Measurements from ENCODE around the gene SYT7.
"Not testable (repeated sequence)": the region's sequence is repeated elsewhere in the genome, so short reads cannot be mapped to it uniquely, and the experiment has no call there.

The SYT7 gene

DNA sequence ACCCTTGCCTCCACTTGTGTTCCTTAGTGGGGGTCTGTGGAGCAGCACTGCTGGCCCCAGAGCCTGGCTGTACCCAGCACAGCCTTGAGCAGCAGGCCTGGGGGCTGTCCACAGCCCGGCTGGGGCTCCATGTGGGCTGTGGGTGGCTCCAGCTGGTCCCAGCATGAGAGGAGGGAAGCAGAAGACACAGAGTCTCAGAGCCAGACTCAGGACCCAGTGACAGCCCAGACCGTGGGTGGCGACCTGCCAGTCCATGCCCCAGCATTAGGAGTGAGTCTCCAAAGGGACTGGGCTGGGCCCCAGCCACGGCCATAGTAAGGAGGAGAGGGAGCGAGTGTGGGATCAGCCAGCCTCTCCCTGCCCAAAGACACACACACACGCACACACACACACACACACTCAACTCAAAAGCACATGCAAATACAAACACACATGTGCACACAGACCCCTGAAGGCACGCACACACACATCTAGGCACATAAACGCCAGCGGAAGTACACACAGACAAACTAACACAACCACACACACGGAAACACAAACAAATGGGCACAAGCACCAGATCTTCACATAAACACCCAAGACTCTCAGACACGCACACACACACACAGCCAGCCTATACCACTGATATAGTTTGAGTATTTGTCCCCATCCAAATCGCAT, 89.0 kb downstream of the SYT7 start:
- no peak overlapping the region for H3K4me3 ChIP-seq (ENCODE audit: low read length)
- DNase-seq (ENCODE audit: low read depth, low spot score), result no peak

DNA sequence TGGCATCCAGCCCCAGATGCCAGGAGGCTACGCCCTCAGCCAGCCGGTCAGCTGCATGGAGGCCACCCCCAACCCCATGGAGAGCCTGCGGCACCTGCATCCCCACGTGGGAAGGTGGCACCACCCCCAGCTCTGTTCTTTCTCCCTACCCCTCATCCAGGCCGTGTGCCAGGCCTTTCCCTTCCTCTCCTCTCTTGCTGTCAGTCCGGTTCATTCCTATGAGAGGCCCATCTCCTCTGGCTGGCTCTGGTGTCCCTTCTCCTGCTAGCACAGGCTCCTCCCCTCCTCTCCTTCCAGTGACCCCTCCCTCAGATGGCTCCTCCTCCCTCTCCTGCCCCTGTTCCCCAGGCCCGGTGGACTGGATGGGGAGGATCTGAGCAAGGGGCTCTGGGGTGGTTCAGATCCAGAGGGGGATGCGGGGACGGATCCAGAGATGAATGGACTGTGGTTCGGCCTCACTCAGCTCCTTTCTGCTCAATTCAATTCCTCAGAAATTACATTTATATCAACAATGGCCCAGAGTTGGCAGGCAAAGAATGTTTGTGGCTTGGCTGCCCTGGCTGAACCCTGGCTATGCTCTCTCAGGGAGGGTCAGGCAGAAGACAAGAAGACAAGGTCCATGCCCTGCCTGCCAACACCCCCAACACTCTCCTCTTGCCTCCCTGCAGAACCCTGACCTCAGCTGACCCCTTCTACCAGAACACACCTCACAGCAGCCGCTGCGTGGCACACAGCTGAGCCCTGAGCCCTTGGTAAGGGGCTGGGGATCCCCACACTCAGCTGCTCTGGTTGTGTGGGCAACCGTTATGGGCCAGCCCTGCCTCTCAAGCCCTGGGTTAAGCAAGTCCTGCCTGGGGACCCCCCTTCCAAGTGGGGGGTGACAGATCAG, 90.8 kb downstream of the SYT7 start:
- DNase-seq (ENCODE audit: low read depth, low spot score), result no peak
- H3K4me3 ChIP-seq (ENCODE audit: low read length), result no peak overlapping the region

DNA sequence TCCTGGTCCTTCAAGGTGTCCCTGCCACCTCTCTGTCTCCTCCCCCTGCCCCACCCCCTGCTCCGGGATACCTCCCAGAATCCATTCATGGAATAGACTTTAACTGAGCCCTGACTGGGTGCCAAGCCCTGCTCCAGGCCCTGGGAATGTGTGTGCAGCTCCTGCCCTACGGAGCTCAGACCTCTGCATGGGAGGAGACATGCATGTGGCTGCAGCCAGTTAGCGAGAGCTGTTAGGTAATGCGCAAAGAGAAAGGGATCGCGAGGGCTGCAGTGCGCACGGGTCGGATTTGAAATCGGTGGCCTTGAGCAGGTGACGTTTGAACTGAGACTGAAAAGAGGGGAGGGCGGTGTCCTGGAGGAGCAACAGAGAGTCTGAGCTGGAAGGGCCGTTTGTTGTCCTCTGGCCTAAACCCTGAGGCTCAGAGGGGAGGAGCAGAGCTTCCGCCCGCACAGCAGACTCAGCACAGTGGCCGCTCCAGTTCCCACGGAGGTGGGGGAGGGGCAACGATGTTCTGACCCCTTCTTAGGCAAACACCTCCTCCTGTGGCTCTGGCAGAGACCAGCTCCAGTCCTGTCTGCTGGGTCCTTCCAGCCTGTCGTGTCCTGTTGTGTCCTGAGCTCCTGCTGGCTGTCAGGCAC, 92.1 kb downstream of the SYT7 start:
- no peak for DNase-seq (ENCODE audit: low read depth, low spot score)
- H3K4me3 ChIP-seq (ENCODE audit: low read length), result no peak overlapping the region

DNA sequence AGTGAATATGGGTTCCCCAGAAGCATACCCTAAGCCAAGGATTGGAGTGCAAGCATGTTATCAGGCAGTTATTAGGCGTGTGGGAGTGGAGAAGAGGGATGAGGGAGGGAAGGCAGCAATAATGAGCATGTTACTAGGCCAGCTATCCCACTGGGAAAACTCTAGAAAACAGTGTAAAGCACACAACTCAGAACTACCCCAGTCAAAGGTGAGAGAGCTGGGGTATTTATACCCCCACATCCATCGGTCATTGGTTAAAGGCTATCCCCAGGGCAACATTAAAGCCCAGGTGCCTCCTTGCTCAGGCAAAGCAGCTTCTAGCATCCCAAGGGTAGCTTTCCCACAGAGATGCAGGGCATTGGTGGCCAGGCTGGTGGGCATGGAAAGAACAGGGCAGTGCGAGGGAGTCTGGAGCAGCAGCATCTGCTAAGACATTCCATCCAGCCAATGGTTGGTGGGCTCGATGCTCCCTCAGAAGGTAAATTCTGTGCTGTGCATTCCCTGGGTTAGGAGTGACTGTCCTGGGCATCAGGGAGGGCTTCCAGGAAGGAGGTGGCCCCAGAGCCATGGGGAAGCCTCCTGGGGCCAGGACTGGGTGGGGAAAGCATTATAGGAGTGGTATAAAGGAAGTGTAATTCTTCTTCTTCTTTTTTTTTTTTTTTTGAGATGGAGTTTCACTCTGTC, 93.4 kb downstream of the SYT7 start:
- DNase-seq (ENCODE audit: low read depth, low spot score), result no peak
- H3K4me3 ChIP-seq (ENCODE audit: low read length), result no peak overlapping the region

DNA sequence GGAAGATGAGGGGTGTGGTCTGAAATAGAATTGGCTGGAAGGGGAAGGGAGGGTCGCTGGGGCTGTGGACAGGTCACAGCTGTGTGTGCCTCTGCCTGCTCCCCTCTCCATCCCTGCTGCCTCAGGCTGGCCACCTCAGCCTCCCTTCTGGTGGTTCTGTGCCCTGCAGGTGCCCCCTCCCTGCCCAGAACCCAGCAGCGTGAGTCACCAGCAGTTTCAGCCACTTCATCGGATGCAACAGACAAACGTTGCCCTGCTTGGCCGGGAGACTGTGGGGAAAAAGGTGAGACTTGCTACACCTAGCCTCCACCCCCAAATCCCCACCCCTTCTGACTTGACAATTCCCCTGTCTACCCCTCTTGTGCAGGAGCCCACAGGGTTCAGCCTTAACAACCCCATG, 94.1 kb downstream of the SYT7 start:
- no peak for DNase-seq (ENCODE audit: low read depth, low spot score)
- H3K4me3 ChIP-seq (ENCODE audit: low read length), result no peak overlapping the region

DNA sequence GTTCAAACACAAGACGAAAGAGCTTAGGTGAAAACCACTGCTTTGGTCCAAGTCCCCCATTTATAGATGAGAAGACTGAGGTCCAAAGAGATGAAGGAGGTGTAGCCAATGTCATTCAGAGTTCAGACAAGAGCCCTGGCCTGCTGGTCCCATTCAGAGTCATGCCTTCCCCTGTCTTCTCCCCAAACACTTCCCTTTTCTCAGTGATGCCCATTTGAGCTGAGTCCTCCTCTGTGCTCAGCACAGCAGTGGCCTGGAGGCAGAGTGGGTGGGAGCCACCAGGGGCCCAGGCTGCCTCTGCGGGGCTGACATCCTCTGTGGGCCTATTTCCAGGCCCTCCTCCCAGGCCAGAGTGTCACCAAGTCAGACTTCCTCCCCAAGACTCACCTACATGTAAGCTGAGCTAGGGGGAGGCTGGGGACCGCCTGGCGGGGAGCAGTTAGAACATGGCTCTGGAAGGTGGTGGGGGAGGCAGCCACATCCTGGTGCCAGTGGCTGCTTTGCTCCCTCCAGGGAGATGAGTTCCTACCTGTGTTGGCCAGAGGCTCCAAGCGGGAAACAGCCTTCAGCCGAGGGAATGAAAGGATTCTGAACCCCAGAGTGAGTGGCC, 94.8 kb downstream of the SYT7 start:
- no peak overlapping the region for H3K4me3 ChIP-seq (ENCODE audit: low read length)
- peak; percentile 51 for DNase-seq (ENCODE audit: low read depth, low spot score)

DNA sequence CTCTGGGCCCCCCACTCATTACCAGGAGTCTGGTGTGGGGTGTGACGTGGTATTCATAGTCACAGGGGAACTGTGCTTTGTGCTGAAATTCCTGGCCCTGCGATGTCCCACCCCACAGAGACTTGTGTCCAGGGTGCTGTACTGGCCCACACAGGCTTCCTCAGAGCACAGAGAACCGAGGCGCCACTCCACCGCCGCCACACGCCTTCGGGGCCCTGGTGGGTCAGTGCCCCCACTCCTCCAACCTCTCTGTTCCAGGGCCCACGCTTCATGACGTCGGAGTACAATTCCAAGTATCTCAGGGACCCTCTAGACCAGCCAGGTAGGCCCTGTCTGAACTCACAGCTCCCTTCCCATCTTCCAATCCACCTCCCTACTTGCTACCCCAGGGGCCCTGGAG, 95.8 kb downstream of the SYT7 start:
- DNase-seq (ENCODE audit: low read depth, low spot score), result no peak
- H3K4me3 ChIP-seq (ENCODE audit: low read length), result no peak overlapping the region

DNA sequence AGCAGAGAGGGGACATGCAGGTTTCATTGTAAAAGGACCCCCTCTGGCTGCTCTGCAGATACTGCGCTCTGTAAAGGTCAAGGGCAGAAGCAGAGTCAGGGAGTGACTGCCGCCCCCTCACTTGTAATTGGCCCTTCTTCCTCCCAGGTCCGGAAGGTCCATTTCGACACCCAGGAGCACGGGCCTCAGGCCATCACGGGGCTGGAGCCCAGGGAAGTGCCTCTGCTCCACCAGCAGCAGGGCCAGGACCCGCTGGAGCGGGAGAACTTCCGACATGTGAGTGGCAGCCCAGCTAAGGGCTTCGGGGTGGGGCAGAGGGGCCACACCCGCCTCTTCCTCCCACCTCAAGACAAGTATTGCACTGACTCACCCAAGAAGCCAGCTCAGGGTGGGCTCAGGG, 96.3 kb downstream of the SYT7 start:
- H3K4me3 ChIP-seq (ENCODE audit: low read length), result no peak overlapping the region
- no peak for DNase-seq (ENCODE audit: low read depth, low spot score)

DNA sequence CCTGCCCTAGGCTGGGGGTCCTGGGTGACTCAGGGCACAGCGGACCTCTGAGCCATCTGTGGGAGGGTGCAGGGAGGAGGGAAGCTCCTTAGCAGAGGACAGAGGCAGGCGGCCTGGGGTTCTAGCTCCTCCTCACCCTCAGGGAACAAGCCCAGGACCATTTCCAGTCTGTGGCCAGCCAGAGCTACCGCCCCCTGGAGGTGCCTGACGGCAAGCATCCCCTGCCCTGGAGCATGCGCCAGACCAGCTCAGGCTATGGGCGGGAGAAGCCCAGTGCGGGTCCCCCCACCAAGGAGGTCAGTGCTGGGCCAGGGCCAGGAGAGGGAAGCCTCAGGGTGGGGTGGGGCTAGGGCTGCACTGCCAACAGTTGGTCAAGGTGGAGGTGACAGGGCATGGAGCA, 98.4 kb downstream of the SYT7 start:
- no peak overlapping the region for H3K4me3 ChIP-seq (ENCODE audit: low read length)
- DNase-seq (ENCODE audit: low read depth, low spot score), result no peak

DNA sequence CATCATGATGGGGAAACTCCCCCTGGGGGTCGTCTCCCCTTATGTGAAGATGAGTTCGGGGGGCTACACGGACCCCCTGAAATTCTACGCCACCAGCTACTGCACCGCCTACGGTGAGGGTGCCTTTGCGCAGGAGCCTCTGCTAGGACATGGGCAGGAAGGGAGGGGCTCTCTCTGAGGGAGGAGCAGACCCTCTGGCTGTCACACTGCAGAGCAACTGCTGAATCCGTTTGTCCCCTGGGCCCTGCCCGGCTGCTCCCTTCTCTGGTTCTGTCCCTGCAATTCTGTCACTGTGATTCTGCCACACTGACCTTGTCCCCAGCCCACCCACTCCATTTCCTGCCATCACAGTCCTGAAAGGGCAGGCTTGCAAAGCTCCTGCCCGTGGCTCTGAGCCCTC, 99.1 kb downstream of the SYT7 start:
- no peak for DNase-seq (ENCODE audit: low read depth, low spot score)

DNA sequence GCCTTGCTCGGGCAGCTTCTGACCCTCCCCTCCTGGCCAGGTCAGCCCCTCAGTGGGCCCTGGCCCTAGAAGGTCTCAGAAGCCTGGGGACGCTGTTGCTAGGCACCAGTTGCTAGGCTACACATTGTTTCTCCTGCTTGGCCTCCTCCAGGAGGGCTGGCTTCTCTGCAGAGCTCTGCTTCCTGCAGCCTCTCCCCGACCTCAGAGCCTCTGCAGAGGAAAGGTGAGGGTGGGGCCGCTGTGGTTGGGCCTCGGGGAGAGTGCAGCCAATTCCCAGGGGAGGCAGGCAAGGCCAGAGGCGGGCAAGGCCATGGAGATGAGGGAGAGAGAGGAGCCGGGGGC, 99.9 kb downstream of the SYT7 start:
- no peak overlapping the region for H3K4me3 ChIP-seq (ENCODE audit: low read length)
- DNase-seq (ENCODE audit: low read depth, low spot score), result no peak

More for the DNA sequence above, 99.1 kb downstream of the SYT7 start:
- H3K4me3 ChIP-seq (ENCODE audit: low read length), result no peak overlapping the region

DNA sequence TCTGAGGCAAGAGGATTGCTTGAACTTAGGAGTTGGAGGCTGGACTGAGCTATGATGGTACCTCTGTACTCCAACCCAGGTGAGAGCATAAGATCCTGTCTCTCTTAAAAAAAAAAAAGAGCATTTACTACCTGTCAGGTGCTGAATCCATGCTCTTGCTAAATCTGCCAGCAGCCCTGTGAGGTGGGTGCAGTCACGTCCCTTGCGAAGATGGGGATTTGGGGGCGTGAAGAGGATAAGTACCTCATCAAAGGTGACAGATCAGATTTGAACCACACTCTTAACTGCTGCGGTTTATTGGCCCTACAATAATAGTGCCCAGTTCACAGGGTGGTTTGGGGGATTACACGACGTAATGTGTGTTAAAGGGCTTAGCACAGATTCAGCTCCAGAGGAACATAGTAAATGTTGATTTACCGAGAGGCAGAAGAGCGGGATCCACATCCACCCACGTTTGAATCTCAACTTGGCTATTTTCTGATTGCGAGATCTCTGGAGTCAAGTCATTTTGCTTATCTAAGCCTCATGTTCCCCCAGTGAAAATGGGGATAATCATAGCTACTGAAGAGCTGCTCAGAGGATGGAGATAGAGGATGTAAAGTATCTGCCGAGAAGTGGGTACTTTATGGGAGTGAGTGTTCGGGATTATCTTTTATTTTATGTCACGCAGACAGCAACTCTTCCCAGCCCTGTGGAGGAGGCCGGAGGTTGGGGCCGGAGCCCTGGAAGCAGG, 100.4 kb downstream of the SYT7 start:
- no peak for DNase-seq (ENCODE audit: low read depth, low spot score)
- no peak overlapping the region for H3K4me3 ChIP-seq (ENCODE audit: low read length)

DNA sequence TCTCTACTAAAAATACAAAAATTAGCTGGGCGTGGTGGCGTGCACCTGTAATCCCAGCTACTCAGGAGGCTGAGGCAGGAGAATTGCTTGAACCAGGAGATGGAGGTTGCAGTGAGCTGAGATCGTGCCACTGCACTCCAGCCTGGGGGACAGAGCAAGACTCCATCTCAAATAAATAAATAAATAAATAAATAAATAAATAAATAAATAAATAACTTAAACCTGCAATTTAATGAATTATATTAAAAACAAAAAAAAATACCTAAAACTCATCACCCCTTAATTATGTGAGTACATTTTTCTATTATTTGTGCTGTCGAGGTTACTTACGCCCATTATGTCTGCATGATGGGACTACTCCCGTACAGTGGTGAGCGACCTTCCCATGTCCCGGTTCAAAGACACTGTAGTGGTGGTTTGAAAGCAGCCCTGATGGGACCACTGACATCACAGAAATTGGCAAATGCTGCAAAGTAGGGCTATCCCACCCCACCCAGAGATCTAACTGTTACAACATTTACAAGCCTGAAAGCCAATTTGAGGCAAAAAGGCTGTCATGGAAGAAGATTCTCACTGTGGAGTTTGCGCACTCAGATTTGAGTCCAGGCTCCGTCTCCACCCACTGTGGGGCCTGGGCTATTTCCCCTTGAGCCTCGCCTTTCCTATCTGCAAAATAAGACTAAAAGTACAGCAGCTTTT, 101.4 kb downstream of the SYT7 start:
- DNase-seq (ENCODE audit: low read depth, low spot score); H3K4me3 ChIP-seq (ENCODE audit: low read length): not testable (repeated sequence)

DNA sequence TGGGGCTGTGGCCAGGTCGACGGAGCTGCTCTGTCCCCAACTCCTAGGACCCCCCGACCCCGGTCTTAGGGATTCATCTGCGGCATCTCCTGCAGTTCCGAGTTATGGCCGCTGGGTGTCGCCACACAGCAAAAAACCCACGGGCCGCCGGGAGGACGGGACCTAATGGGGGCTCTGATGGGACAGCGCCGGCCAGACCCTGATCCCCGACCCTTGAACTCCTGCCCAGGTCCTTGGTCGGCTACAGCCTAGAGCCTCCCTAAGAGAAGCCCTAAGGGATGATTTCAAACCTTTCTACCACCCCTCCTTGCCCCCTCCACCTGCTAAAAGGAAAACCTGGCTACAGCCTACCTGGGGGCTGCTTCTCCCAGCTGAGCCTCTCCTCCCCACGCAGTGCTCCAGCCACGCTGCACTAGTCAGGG, 103.1 kb downstream of the SYT7 start:
- DNase-seq (ENCODE audit: low read depth, low spot score), result no peak
- H3K4me3 ChIP-seq (ENCODE audit: low read length), result no peak overlapping the region

DNA sequence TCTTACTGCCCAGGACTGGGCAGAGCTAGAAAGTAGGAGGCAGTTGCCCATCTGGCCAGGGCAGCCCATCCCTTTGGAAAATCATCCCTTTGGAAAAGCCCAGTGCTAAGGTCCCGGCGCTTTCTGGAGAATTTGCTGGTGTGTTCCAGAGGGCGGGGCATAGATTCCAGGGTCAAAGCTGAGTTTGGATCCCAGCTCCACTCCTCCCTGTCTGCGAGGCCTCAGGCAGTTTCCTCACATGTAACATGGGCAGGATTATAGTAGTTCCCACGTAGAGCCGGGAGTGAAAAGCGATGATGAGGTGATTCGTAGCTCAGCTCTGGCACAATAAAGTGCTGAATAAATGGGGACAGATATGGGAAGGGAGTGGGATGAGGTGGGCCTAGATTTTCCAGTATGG, 103.8 kb downstream of the SYT7 start:
- DNase-seq (ENCODE audit: low read depth, low spot score), result no peak

DNA sequence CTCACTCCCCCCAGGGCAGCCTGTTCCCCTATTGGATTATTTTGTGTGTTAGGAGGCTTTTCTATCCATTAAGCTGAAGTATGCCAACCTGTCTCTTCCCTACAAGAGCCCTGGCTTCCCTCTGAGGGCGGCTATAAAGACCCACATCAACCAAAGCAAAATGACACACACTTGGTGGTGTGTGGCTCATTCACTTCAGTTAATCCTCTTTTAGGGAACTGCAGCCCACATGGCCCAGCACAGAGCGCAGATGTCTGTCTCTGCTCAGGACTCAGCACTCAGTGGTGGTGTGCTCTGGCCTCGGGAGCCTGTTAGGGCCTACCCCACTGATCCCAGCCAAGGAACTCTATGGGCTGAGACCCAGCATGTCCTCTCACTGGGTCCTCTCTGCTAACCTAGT, 104.5 kb downstream of the SYT7 start:
- H3K4me3 ChIP-seq (ENCODE audit: low read length), result no peak overlapping the region
- DNase-seq (ENCODE audit: low read depth, low spot score), result no peak

More for the DNA sequence above, 103.8 kb downstream of the SYT7 start:
- H3K4me3 ChIP-seq (ENCODE audit: low read length), result no peak overlapping the region

DNA sequence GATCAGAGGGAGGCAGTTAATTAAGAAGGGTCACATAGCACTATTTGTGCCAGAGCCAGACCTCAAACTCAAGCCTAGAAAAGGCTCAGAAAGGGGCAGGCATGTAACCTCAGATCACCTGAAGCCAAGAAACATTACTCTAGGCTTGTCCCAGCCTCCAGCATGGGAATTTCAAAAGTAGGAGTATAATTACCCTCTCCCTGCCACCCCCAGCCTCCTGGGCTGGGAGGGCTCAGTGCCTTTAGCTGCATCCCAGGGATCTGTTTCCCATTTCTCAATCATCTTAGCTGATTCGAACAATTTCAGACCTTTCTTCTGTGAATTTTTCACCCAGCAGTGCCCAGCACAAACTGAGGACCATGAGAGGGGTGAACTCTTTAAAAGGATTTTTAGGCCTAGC, 105.4 kb downstream of the SYT7 start:
- H3K4me3 ChIP-seq (ENCODE audit: low read length), result no peak overlapping the region
- DNase-seq (ENCODE audit: low read depth, low spot score), result no peak

DNA sequence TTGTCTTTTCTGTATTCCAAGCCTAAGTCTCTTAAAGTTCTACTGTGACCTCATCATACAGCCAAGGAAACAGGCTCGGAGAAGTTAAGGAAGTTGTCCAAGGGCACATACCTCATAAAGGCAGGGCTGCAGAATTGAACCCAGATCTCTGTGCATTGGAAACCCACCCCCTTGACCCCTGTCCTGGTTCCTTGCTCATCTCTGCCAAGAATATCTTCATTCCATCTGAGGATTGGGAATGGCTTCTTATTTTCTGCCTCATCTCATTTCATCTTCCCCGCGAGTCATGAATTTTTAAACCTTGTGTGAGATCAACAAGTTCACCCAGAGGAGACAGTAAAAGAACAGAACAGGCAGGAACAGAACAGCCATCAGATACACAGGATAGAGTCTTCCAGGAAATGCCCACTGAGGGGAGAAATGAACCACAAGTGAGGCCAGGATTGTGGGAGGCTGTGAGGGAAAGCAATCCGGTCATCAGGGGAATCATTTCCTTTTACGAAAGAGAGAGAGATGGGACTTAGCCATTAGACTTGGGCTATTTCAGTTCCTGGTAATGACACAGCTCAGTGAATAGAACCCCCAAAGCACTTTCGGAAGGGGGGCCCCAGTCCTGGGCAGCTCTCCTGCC, 106.7 kb downstream of the SYT7 start:
- no peak for DNase-seq (ENCODE audit: low read depth, low spot score)
- no peak overlapping the region for H3K4me3 ChIP-seq (ENCODE audit: low read length)

Measured in Jurkat, Clone E6-1 (cell line).